Large intestine (tissue), 12 donors: ENCODE data around the gene MYD88. TPM values are rescaled to one million over a fixed set of nuclear protein-coding genes. Genes with fewer than 3 reads are reported as not detected.

Experiments
- DNase-seq, 2 donors: peaks; one replicate each; pipeline versions ENCODE4 v3.0.0 to v3.0.0-alpha.2; 2013
- H3K27ac ChIP-seq: one replicate; pipeline ENCODE4 v1.5.1; 2013; ENCODE audit warnings: low read length
- H3K27me3 ChIP-seq: 2 replicates; pipeline ENCODE4 v1.6.1; 2013; ENCODE audit warnings: low read length; ENCODE audit not compliant: control insufficient read depth, insufficient read depth
- H3K36me3 ChIP-seq: 2 replicates; pipeline ENCODE4 v1.6.1; 2013; ENCODE audit warnings: low read length; ENCODE audit not compliant: control insufficient read depth, insufficient read depth
- H3K4me1 ChIP-seq: one replicate; pipeline ENCODE4 v1.6.1; 2013; ENCODE audit warnings: low read length; ENCODE audit not compliant: control insufficient read depth, insufficient read depth
- H3K4me3 ChIP-seq: one replicate; pipeline ENCODE4 v1.5.1; 2013; ENCODE audit warnings: low read length
- H3K9me3 ChIP-seq: one replicate; pipeline ENCODE4 v1.6.1; 2013; ENCODE audit warnings: mild to moderate bottlenecking, low read depth, low read length, moderate library complexity; ENCODE audit not compliant: control insufficient read depth
- WGBS: methylation state at CpG from one replicate; pipeline ENCODE4 v1.1.5; 2013; ENCODE audit warnings: low lambda C conversion rate; ENCODE audit not compliant: insufficient coverage; 5-methylcytosine and 5-hydroxymethylcytosine counted together
- long read RNA-seq, 11 donors: transcript quantifications; one replicate each; lab custom pipeline, GENCODE V29; 2026
- polyA plus RNA-seq: library from polyadenylated mRNA; unstranded; fragments of 120-200 nt; gene quantifications from one replicate; pipeline ENCODE4 v1.2.1, GENCODE V29; 2013

MYD88 gene
- 31.0 TPM for polyA plus RNA-seq
- long read RNA-seq, donor 1, transcript MYD88-201 (5 exons, 2,850 nt): major isoform, 10 of 12 reads
- long read RNA-seq, donor 1, partial matches to known transcripts: 0 of 12 reads
- long read RNA-seq, donor 1, other reads (novel, unspliced or antisense): 0 of 12 reads
- long read RNA-seq, donor 2, transcript MYD88-201 (5 exons, 2,850 nt): major isoform, 10 of 10 reads
- long read RNA-seq, donor 2, partial matches to known transcripts: 0 of 10 reads
- long read RNA-seq, donor 2, other reads (novel, unspliced or antisense): 0 of 10 reads
- long read RNA-seq, donor 3: 0 reads
- long read RNA-seq, donor 4, partial matches to known transcripts: 0 of 1 reads
- long read RNA-seq, donor 4, other reads (novel, unspliced or antisense): 0 of 1 reads
- long read RNA-seq, donor 5, transcript MYD88-201 (5 exons, 2,850 nt): major isoform, 8 of 10 reads
- long read RNA-seq, donor 5, partial matches to known transcripts: 0 of 10 reads
- long read RNA-seq, donor 5, other reads (novel, unspliced or antisense): 0 of 10 reads
- long read RNA-seq, donor 6, transcript MYD88-201 (5 exons, 2,850 nt): major isoform, 14 of 21 reads
- long read RNA-seq, donor 6, partial matches to known transcripts: 0 of 21 reads
- long read RNA-seq, donor 6, other reads (novel, unspliced or antisense): 7 of 21 reads
- long read RNA-seq, donor 7, transcript MYD88-201 (5 exons, 2,850 nt): major isoform, 8 of 9 reads
- long read RNA-seq, donor 7, partial matches to known transcripts: 0 of 9 reads
- long read RNA-seq, donor 7, other reads (novel, unspliced or antisense): 0 of 9 reads
- long read RNA-seq, donor 8, transcript MYD88-201 (5 exons, 2,850 nt): major isoform, 14 of 16 reads
- long read RNA-seq, donor 8, partial matches to known transcripts: 0 of 16 reads
- long read RNA-seq, donor 8, other reads (novel, unspliced or antisense): 0 of 16 reads
- long read RNA-seq, donor 9, transcript MYD88-201 (5 exons, 2,850 nt): major isoform, 11 of 11 reads
- long read RNA-seq, donor 9, partial matches to known transcripts: 0 of 11 reads
- long read RNA-seq, donor 9, other reads (novel, unspliced or antisense): 0 of 11 reads
- long read RNA-seq, donor 10, transcript MYD88-201 (5 exons, 2,850 nt): major isoform, 12 of 40 reads
- long read RNA-seq, donor 10, partial matches to known transcripts: 24 of 40 reads
- long read RNA-seq, donor 10, other reads (novel, unspliced or antisense): 0 of 40 reads
- long read RNA-seq, donor 11, transcript MYD88-201 (5 exons, 2,850 nt): major isoform, 12 of 27 reads
- long read RNA-seq, donor 11, partial matches to known transcripts: 11 of 27 reads
- long read RNA-seq, donor 11, other reads (novel, unspliced or antisense): 0 of 27 reads

GRCh38 chr3:38138349-38139190 lies at the start of gene MYD88:
TSS of gene MYD88 (plus strand) at chr3:38138661. CDS start at chr3:38138701, 40 bp downstream.
- no peaks in the 10 kb centered on the region for H3K9me3 ChIP-seq
- H3K36me3 ChIP-seq: peaks cover 28% of the 10 kb centered on the region
- H3K4me1 ChIP-seq: peaks cover 30% of the 10 kb centered on the region
- H3K27me3 ChIP-seq: no peaks in the 10 kb centered on the region
- H3K4me3 ChIP-seq: peak within 1 kb of the TSS; percentile 75
- peak; percentile 59 to 88 for DNase-seq
- H3K27ac ChIP-seq: peak within 1 kb of the TSS; percentile 86
- no CpG with 5 or more reads among the region's 65 CpGs for WGBS

GRCh38 chr3:38089163-38089562 lies 49.3 kb upstream of the MYD88 start:
- no peak for DNase-seq
- H3K4me3 ChIP-seq: no peak overlapping the region
- H3K36me3 ChIP-seq: no peaks in the 10 kb centered on the region
- H3K27me3 ChIP-seq: no peaks in the 10 kb centered on the region
- no peak overlapping the region for H3K27ac ChIP-seq
- peaks cover 4% of the 10 kb centered on the region for H3K9me3 ChIP-seq
- no CpG with 5 or more reads among the region's 2 CpGs for WGBS
- no peaks in the 10 kb centered on the region for H3K4me1 ChIP-seq

GRCh38 chr3:38090453-38090852 lies 48.0 kb upstream of the MYD88 start:
- no peaks in the 10 kb centered on the region for H3K4me1 ChIP-seq
- no peak overlapping the region for H3K27ac ChIP-seq
- H3K27me3 ChIP-seq: no peaks in the 10 kb centered on the region
- H3K4me3 ChIP-seq: no peak overlapping the region
- 100% methylated on average over 1 of the region's 3 CpGs for WGBS
- no peak for DNase-seq
- H3K36me3 ChIP-seq: no peaks in the 10 kb centered on the region
- H3K9me3 ChIP-seq: no peaks in the 10 kb centered on the region

GRCh38 chr3:38094999-38095398 lies 43.5 kb upstream of the MYD88 start:
- Histone ChIP-seq H3K4me3 (no peak overlapping the region), H3K4me1 (no peaks in the 10 kb centered on the region), H3K9me3 (no peaks in the 10 kb centered on the region), H3K27me3 (no peaks in the 10 kb centered on the region), H3K36me3 (no peaks in the 10 kb centered on the region), H3K27ac (no peak overlapping the region)
- no CpG with 5 or more reads among the region's 3 CpGs for WGBS
- DNase-seq: no peak

GRCh38 chr3:38095669-38096483 lies 42.6 kb upstream of the MYD88 start:
- WGBS: no CpG with 5 or more reads among the region's 6 CpGs
- Histone ChIP-seq H3K36me3 (no peaks in the 10 kb centered on the region), H3K4me1 (no peaks in the 10 kb centered on the region), H3K9me3 (no peaks in the 10 kb centered on the region), H3K4me3 (no peak overlapping the region), H3K27me3 (no peaks in the 10 kb centered on the region), H3K27ac (no peak overlapping the region)
- no peak for DNase-seq

- no peaks in the 10 kb centered on the region for H3K27me3 ChIP-seq
- no peaks in the 10 kb centered on the region for H3K4me1 ChIP-seq
- DNase-seq: no peak
Measured at GRCh38 chr3:38097446-38098375, 40.8 kb upstream of the MYD88 start.

GRCh38 chr3:38098376-38098723 lies 40.1 kb upstream of the MYD88 start:
- Histone ChIP-seq H3K27me3 (no peaks in the 10 kb centered on the region), H3K4me3 (no peak overlapping the region), H3K27ac (no peak overlapping the region), H3K4me1 (no peaks in the 10 kb centered on the region), H3K9me3 (no peaks in the 10 kb centered on the region), H3K36me3 (no peaks in the 10 kb centered on the region)
- WGBS: no CpG with 5 or more reads among the region's 9 CpGs
- DNase-seq: no peak

More at GRCh38 chr3:38097446-38098375, 40.8 kb upstream of the MYD88 start:
- Histone ChIP-seq H3K9me3 (no peaks in the 10 kb centered on the region), H3K4me3 (no peak overlapping the region), H3K27ac (no peak overlapping the region), H3K36me3 (no peaks in the 10 kb centered on the region)
- WGBS: no CpG with 5 or more reads among the region's 19 CpGs

GRCh38 chr3:38099518-38099917 lies 38.9 kb upstream of the MYD88 start:
- no peak overlapping the region for H3K4me3 ChIP-seq
- DNase-seq: no peak
- no peaks in the 10 kb centered on the region for H3K4me1 ChIP-seq
- no CpG with 5 or more reads among the region's 5 CpGs for WGBS
- no peaks in the 10 kb centered on the region for H3K27me3 ChIP-seq
- H3K36me3 ChIP-seq: no peaks in the 10 kb centered on the region
- H3K27ac ChIP-seq: no peak overlapping the region
- no peaks in the 10 kb centered on the region for H3K9me3 ChIP-seq
